Lung (tissue), 12 donors: ENCODE results near the gene SEMA5B. TPM values are rescaled to one million over a fixed set of nuclear protein-coding genes. Genes with fewer than 3 reads are reported as not detected.

Experiments used
- ATAC-seq: fragments of 200-7000 bp; cut with Tn5 transposase; one replicate; pipeline ENCODE4 v1.9.1; 2020; ENCODE audit warnings: moderate number of reproducible peaks; ENCODE audit not compliant: insufficient read depth, low FRiP score
- DNase-seq, 3 donors: peaks; one replicate each; pipeline ENCODE4 v3.0.0-alpha.2; 2013 to 2017
- H3K27ac ChIP-seq, 2 donors: one replicate each; pipeline ENCODE4 v1.5.1; 2013; ENCODE audit warnings: mild to moderate bottlenecking in 2 of 2, moderate library complexity in 2 of 2, control low read depth in 1 of 2, inconsistent platforms in 1 of 2, low read depth in 1 of 2, low read length in 1 of 2
- H3K27me3 ChIP-seq, 3 donors: one replicate each; pipeline ENCODE4 v1.5.1; 2013; ENCODE audit warnings: low read length in 2 of 3; ENCODE audit not compliant: control insufficient read depth in 3 of 3, insufficient read depth in 3 of 3
- H3K36me3 ChIP-seq, 4 donors: one replicate each; pipeline ENCODE4 v1.5.1; 2013; ENCODE audit warnings: low read length in 4 of 4, mild to moderate bottlenecking in 1 of 4, moderate library complexity in 1 of 4; ENCODE audit not compliant: control insufficient read depth in 4 of 4, insufficient read depth in 4 of 4
- H3K4me1 ChIP-seq, 5 donors: one replicate each; pipeline ENCODE4 v1.5.1; 2013; ENCODE audit warnings: low read length in 5 of 5, mild to moderate bottlenecking in 2 of 5, moderate library complexity in 1 of 5; ENCODE audit not compliant: control insufficient read depth in 5 of 5, insufficient read depth in 5 of 5
- H3K4me3 ChIP-seq: one replicate; pipeline ENCODE4 v1.5.1; 2013; ENCODE audit warnings: mild to moderate bottlenecking, control low read depth, moderate library complexity
- H3K9ac ChIP-seq, 2 donors: one replicate each; pipeline ENCODE4 v1.5.1; 2013; ENCODE audit warnings: low read length in 2 of 2, control low read depth in 1 of 2; ENCODE audit not compliant: insufficient read depth in 1 of 2
- H3K9me3 ChIP-seq, 4 donors: one replicate each; pipeline ENCODE4 v1.5.1; 2013; ENCODE audit warnings: low read length in 3 of 4, mild to moderate bottlenecking in 1 of 4, moderate library complexity in 1 of 4; ENCODE audit not compliant: control insufficient read depth in 4 of 4, insufficient read depth in 3 of 4
- CTCF ChIP-seq: IDR thresholded peaks from 2 replicates; pipeline ENCODE4 v1.5.1; 2012; ENCODE audit warnings: mild to moderate bottlenecking; ENCODE audit errors: control extremely low read depth, extremely low read depth
- polyA plus RNA-seq, 2 donors: library from polyadenylated mRNA; stranded (reverse); fragments of 200-250 nt; gene quantifications; one replicate each; pipeline ENCODE4 v1.2.1, GENCODE V29; 2013
- total RNA-seq, 2 donors: library from RNA; depleted of rRNA in 1 of 2; stranded (reverse); fragments of >200 nt in 1 of 2; gene quantifications; one replicate each; pipeline ENCODE4 v1.2.1, GENCODE V29; 2014 to 2021
- donor health status: control.
- donor health status: control.
- donor health status: Bipolar disorder and iron deficiency.
- donor health status: healthy.
- donor health status: DM: yes; HTN: yes; CAD: no.

Gene SEMA5B
- total and polyA plus RNA-seq, 4 donors: 0.30 to 2.2 (median 0.48) TPM

GRCh38 chr3:122864498-122864897 lies 163.1 kb downstream of the SEMA5B start:
- no peak for DNase-seq
- TF ChIP-seq CTCF: no peak
- Histone ChIP-seq H3K27me3 (no peaks in the 10 kb centered on the region), H3K9me3 (no peaks in the 10 kb centered on the region), H3K36me3 (peaks cover 5 to 12% (median 6%) of the 10 kb centered on the region in 4 donors), H3K4me3 (no peak overlapping the region), H3K9ac (no peak overlapping the region), H3K27ac (no peak overlapping the region), H3K4me1 (no peaks in the 10 kb centered on the region)
- no peak for ATAC-seq

GRCh38 chr3:122862381-122862780 lies 165.2 kb downstream of the SEMA5B start:
- H3K9me3 ChIP-seq: no peaks in the 10 kb centered on the region
- no peaks in the 10 kb centered on the region for H3K4me1 ChIP-seq
- ATAC-seq (no peak), DNase-seq (no peak)
- peaks cover 5 to 12% (median 6%) of the 10 kb centered on the region in 4 donors for H3K36me3 ChIP-seq
- no peak overlapping the region for H3K9ac ChIP-seq
- H3K27ac ChIP-seq: no peak overlapping the region
- no peak for TF ChIP-seq CTCF
- H3K4me3 ChIP-seq: no peak overlapping the region
- H3K27me3 ChIP-seq: no peaks in the 10 kb centered on the region

Other genes with a start within 250 kb of the SEMA5B start
- gene HSPBAP1, start 233.9 kb downstream of the SEMA5B start, total RNA-seq: 10 to 100 TPM; 10.5 to 11.6 TPM
- gene HSPBAP1, start 233.9 kb downstream of the SEMA5B start, polyA plus RNA-seq: 10 to 100 TPM in 1 of 2 donors, 1 to 10 TPM in 1; 8.4 to 15.9 TPM
- 10 to 100 TPM; 12.5 to 24.4 TPM for gene SLC49A4, start 232.7 kb downstream of the SEMA5B start, total RNA-seq
- gene SLC49A4, start 232.7 kb downstream of the SEMA5B start, polyA plus RNA-seq: 1 to 10 TPM; 3.9 to 7.3 TPM
- 10 to 100 TPM; 35.9 to 38.6 TPM for gene PDIA5, start 39.3 kb upstream of the SEMA5B start, total RNA-seq
- gene PDIA5, start 39.3 kb upstream of the SEMA5B start, polyA plus RNA-seq: 10 to 100 TPM; 15.5 to 25.5 TPM
- 10 to 100 TPM; 11.1 to 47.7 TPM for gene SEC22A, start 174.2 kb upstream of the SEMA5B start, total RNA-seq
- gene SEC22A, start 174.2 kb upstream of the SEMA5B start, polyA plus RNA-seq: 10 to 100 TPM in 1 of 2 donors, 1 to 10 TPM in 1; 6.9 to 12.7 TPM